Caco-2 (cell line): Measurements from ENCODE around the gene PRKAG2. TPM values are rescaled to one million over a fixed set of nuclear protein-coding genes. Genes with fewer than 3 reads are reported as not detected.

Source experiments
- BruUV-seq: library from RNA; stranded (reverse); fragments of 400-500 nt; replicated peaks from 2 replicates; lab custom pipeline; 2021; lab: Mats Ljungman, UMichigan
- CTCF ChIA-PET: fragments of 300-600 bp; sonication (Branson Sonifier 250); formaldehyde crosslinking; loops from one replicate; lab custom pipeline; 2022; ENCODE audit warnings: antibody characterized with exemption; lab: Charles Lee
- POLR2A ChIA-PET: fragments of 300-600 bp; sonication (Branson Sonifier 250); formaldehyde crosslinking; loops from one replicate; lab custom pipeline; 2022; ENCODE audit warnings: antibody characterized with exemption; lab: Charles Lee
- DNase-seq, 2 experiments: peaks; one replicate each; pipeline versions ENCODE4 v3.0.0 to v3.0.0-alpha.2; 2020 to 2022
- H3K27me3 ChIP-seq: replicated peaks from 2 replicates; pipeline ENCODE4 v1.6.0; 2011; ENCODE audit warnings: low read length; ENCODE audit not compliant: control insufficient read depth, insufficient read depth
- H3K36me3 ChIP-seq: 2 replicates; pipeline ENCODE4 v1.5.1; 2011; ENCODE audit warnings: low read length; ENCODE audit not compliant: control insufficient read depth, insufficient read depth
- H3K4me1 ChIP-seq: fragments of 250-450 bp; sonication (Bioruptor Pico); 2 replicates; pipeline ENCODE4 v1.5.1; 2020; ENCODE audit warnings: mild to moderate bottlenecking
- H3K4me3 ChIP-seq: 2 replicates; pipeline ENCODE4 v1.5.1; 2011; ENCODE audit warnings: low read depth, mild to moderate bottlenecking, control low read depth, low read length
- H3K9me3 ChIP-seq: fragments of 250-450 bp; sonication (Bioruptor Pico); 2 replicates; pipeline ENCODE4 v1.5.1; 2020; ENCODE audit warnings: mild to moderate bottlenecking, moderate library complexity
- H3K27ac Mint-ChIP-seq: one replicate; pipeline ENCODE4 v1.8.0; 2022; ENCODE audit warnings: mixed read lengths; ENCODE audit not compliant: unreplicated experiment
- H3K27me3 Mint-ChIP-seq: one replicate; pipeline ENCODE4 v1.8.0; 2022; ENCODE audit warnings: mixed read lengths; ENCODE audit not compliant: insufficient read depth, unreplicated experiment
- H3K36me3 Mint-ChIP-seq: one replicate; pipeline ENCODE4 v1.8.0; 2022; ENCODE audit warnings: mild to moderate bottlenecking, mixed read lengths; ENCODE audit not compliant: insufficient read depth, unreplicated experiment
- H3K4me1 Mint-ChIP-seq: one replicate; pipeline ENCODE4 v1.8.0; 2022; ENCODE audit warnings: low read depth, mixed read lengths; ENCODE audit not compliant: unreplicated experiment
- H3K4me3 Mint-ChIP-seq: one replicate; pipeline ENCODE4 v1.8.0; 2022; ENCODE audit warnings: mild to moderate bottlenecking, moderate library complexity, mixed read lengths; ENCODE audit not compliant: unreplicated experiment
- H3K9me3 Mint-ChIP-seq: one replicate; pipeline ENCODE4 v1.8.0; 2022; ENCODE audit warnings: mixed read lengths; ENCODE audit not compliant: unreplicated experiment
- intact Hi-C: fragments of 100-400 bp; cut with micrococcal nuclease; formaldehyde crosslinking; loops from one replicate; pipeline ENCODE4 v1.10.0; 2022; ENCODE audit not compliant: unreplicated experiment
- total RNA-seq: library from RNA; stranded (reverse); gene quantifications from 2 replicates; pipeline ENCODE4 v1.2.3, GENCODE V29; 2022
- TF ChIP-seq, protein P1 (sequence below), 2 experiments: fragments of 200-600 bp in 1 of 2; IDR thresholded peaks; 1 replicate in 1 of 2; 2 replicates in 1 of 2; pipeline versions ENCODE4 v1.5.1 to v1.8.0; 2011 to 2022; ENCODE audit warnings: antibody characterized with exemption in 1 of 2, control low read depth in 1 of 2, inconsistent platforms in 1 of 2, low read depth in 1 of 2, low read length in 1 of 2, mild to moderate bottlenecking in 1 of 2, moderate library complexity in 1 of 2; ENCODE audit not compliant: insufficient read depth in 1 of 2, severe bottlenecking in 1 of 2, unreplicated experiment in 1 of 2

PRKAG2 gene
- total RNA-seq, 1 experiment from 2014 or later, result 15.9 TPM

DNA sequence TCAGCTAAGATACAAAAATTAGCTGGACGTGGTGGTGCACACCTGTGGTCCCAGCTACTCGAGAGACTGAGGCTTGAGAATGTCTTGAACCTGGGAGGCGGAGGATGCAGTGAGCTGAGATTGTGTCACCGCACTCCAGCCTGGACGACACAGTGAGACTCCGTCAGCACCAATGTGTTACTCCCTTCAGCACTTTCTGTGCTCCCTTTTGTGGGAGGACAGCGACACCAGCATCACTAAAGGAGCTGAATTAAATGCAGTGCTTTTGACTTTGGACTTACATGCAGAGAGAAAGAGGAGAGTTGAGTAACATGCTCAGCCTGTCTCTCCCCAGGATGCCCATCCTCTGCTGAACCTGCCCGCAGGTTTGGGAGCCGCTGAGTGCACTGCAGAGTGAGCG lies 265.0 kb downstream of the PRKAG2 start:
- Mint-ChIP-seq H3K4me1 (no peaks in the 10 kb centered on the region), H3K4me3 (no peak overlapping the region), H3K9me3 (no peaks in the 10 kb centered on the region), H3K27ac (no peak overlapping the region), H3K36me3 (no peaks in the 10 kb centered on the region), H3K27me3 (no peaks in the 10 kb centered on the region)
- no TSS peak for BruUV-seq
- no peak overlapping the region for H3K4me3 ChIP-seq
- POLR2A ChIA-PET, result no interaction called here
- CTCF ChIA-PET, result no interaction called here
- intact Hi-C loops, result no loop called here
- DNase-seq, result no peak
- H3K4me1 ChIP-seq, result 0 out of 2 replicates have a peak, but pooled peaks cover 5% of the 10 kb centered on the region
- TF ChIP-seq, protein P1, sequence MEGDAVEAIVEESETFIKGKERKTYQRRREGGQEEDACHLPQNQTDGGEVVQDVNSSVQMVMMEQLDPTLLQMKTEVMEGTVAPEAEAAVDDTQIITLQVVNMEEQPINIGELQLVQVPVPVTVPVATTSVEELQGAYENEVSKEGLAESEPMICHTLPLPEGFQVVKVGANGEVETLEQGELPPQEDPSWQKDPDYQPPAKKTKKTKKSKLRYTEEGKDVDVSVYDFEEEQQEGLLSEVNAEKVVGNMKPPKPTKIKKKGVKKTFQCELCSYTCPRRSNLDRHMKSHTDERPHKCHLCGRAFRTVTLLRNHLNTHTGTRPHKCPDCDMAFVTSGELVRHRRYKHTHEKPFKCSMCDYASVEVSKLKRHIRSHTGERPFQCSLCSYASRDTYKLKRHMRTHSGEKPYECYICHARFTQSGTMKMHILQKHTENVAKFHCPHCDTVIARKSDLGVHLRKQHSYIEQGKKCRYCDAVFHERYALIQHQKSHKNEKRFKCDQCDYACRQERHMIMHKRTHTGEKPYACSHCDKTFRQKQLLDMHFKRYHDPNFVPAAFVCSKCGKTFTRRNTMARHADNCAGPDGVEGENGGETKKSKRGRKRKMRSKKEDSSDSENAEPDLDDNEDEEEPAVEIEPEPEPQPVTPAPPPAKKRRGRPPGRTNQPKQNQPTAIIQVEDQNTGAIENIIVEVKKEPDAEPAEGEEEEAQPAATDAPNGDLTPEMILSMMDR (IDR thresholded peaks at IDR 0.05; ENCODE audit: insufficient read depth in 1 of 2, low read depth in 1 of 2, low read length in 1 of 2, severe bottlenecking in 1 of 2, unreplicated experiment in 1 of 2), result no peak
- no peaks in the 10 kb centered on the region for H3K9me3 ChIP-seq
- H3K27me3 ChIP-seq, result no peaks in the 10 kb centered on the region
- H3K36me3 ChIP-seq, result no peaks in the 10 kb centered on the region

DNA sequence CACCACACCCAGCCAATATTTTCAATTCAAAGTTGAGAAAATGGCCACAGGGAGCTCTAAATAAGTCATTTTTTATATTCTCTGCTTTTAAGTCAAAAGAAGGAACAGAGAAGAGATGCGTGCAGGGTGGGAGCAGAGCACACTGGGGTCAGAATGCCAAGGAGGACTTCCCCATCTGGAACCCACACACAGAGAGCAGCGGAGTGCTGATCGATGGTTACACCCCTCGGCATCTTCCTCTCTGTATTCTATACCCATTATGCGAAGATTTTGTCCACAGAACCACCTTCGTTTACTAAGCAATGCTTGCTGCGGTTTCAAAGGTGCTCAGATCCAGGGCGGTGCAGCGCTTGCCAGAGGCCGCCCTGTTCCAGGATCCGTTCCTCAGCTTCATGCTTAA lies 265.9 kb downstream of the PRKAG2 start:
- CTCF ChIA-PET, result no interaction called here

DNA sequence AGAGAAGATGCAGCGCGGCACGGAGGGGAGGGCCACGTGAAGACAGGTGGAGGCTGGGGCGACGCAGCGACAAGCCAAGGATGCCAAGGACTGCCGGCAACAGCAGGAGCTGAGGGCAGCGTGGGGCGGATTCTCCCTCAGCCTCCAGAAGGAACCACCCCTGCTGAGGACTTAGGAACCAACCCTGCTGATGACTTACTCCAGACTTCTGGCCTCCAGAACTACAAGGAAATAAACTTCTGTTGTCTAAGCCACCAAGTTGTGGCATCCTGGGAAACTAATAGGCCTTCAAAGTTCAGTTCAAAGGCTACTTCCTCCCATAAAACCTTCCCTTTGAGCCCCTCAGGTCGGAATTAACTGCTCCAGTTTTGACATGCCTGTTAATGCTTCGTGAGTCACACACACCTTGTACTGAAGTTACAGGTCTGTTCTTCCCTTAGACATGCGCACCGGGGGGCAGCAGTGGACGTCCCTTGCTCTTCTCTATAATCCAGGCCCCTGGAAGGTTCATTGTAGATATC lies 268.8 kb downstream of the PRKAG2 start:
- ChIA-PET CTCF (no interaction called here), POLR2A (no interaction called here)
- Mint-ChIP-seq H3K27me3 (no peaks in the 10 kb centered on the region), H3K9me3 (peaks cover 9% of the 10 kb centered on the region), H3K36me3 (no peaks in the 10 kb centered on the region), H3K4me1 (no peaks in the 10 kb centered on the region), H3K4me3 (no peak overlapping the region), H3K27ac (no peak overlapping the region)
- Histone ChIP-seq H3K4me1 (0 out of 2 replicates have a peak, but pooled peaks cover 5% of the 10 kb centered on the region), H3K9me3 (no peaks in the 10 kb centered on the region), H3K4me3 (no peak overlapping the region), H3K36me3 (no peaks in the 10 kb centered on the region), H3K27me3 (no peaks in the 10 kb centered on the region)
- BruUV-seq, result no TSS peak
- TF ChIP-seq, protein P1 (IDR thresholded peaks at IDR 0.05; ENCODE audit: insufficient read depth in 1 of 2, low read depth in 1 of 2, low read length in 1 of 2, severe bottlenecking in 1 of 2, unreplicated experiment in 1 of 2), result peak; percentile 13 to 32
- intact Hi-C loops, result loop anchor here (1.0 to 5.0 kb wide), 4 partner anchors 23 to 539 kb away; no protein-coding TSS in a partner anchor
- DNase-seq, result peak; percentile 59 to 71

More for the DNA sequence above, 265.9 kb downstream of the PRKAG2 start:
- Histone ChIP-seq H3K36me3 (no peaks in the 10 kb centered on the region), H3K9me3 (no peaks in the 10 kb centered on the region), H3K4me3 (no peak overlapping the region), H3K27me3 (no peaks in the 10 kb centered on the region), H3K4me1 (0 out of 2 replicates have a peak, but pooled peaks cover 5% of the 10 kb centered on the region)
- no TSS peak for BruUV-seq
- no peaks in the 10 kb centered on the region for H3K9me3 Mint-ChIP-seq
- no peaks in the 10 kb centered on the region for H3K27me3 Mint-ChIP-seq
- TF ChIP-seq, protein P1 (IDR thresholded peaks at IDR 0.05; ENCODE audit: insufficient read depth in 1 of 2, low read depth in 1 of 2, low read length in 1 of 2, severe bottlenecking in 1 of 2, unreplicated experiment in 1 of 2), result no peak
- H3K4me1 Mint-ChIP-seq, result no peaks in the 10 kb centered on the region
- H3K27ac Mint-ChIP-seq, result no peak overlapping the region
- DNase-seq, result no peak
- intact Hi-C loops, result no loop called here
- H3K36me3 Mint-ChIP-seq, result no peaks in the 10 kb centered on the region
- POLR2A ChIA-PET, result no interaction called here
- H3K4me3 Mint-ChIP-seq, result no peak overlapping the region
